DOHH2 (cell line): ENCODE results near the gene KREMEN2.

Experiments used
- CTCF ChIP-seq: fragments of 200-600 bp; sonication (generic); IDR thresholded peaks from one replicate; pipeline ENCODE4 v1.5.1; 2014; ENCODE audit warnings: antibody characterized with exemption, mild to moderate bottlenecking, low read depth, low read length; ENCODE audit not compliant: poor library complexity, severe bottlenecking
- EZH2phosphoT487 ChIP-seq: fragments of 200-600 bp; sonication (generic); IDR thresholded peaks from 2 replicates; pipeline ENCODE4 v1.6.1; 2017; ENCODE audit warnings: borderline replicate concordance, mild to moderate bottlenecking, antibody characterized with exemption, low read length, moderate library complexity, mixed read lengths

- TF ChIP-seq CTCF (no peak), EZH2phosphoT487 (no peak)
Measured at GRCh38 chr16:2988590-2989099, 24.6 kb downstream of the KREMEN2 start.
